SU-DHL-6 (cell line): ENCODE data around the gene LRP1B.

Experiments
- H2AFZ ChIP-seq: fragments of 200-600 bp; sonication (generic); 2 replicates; pipeline ENCODE4 v1.6.1; 2014; ENCODE audit warnings: low read depth, mild to moderate bottlenecking, moderate library complexity, mixed read lengths, antibody characterized with exemption, low read length; ENCODE audit not compliant: severe bottlenecking
- H3F3A ChIP-seq: fragments of 200-600 bp; shearing (Covaris generic); 2 replicates; pipeline ENCODE4 v1.6.0; 2016; ENCODE audit warnings: antibody characterized with exemption, mild to moderate bottlenecking; ENCODE audit not compliant: insufficient read depth
- H3K27ac ChIP-seq: fragments of 200-600 bp; sonication (generic); 2 replicates; pipeline ENCODE4 v1.5.1; 2016; ENCODE audit warnings: low read depth, mild to moderate bottlenecking, low read length, moderate library complexity, mixed read lengths
- H3K27me3 ChIP-seq: fragments of 200-600 bp; sonication (generic), shearing (Covaris generic); 2 replicates; pipeline ENCODE4 v1.6.0; 2014; ENCODE audit warnings: mild to moderate bottlenecking, low read length
- H3K36me3 ChIP-seq: fragments of 200-600 bp; sonication (generic); 2 replicates; pipeline ENCODE4 v1.6.1; 2014; ENCODE audit warnings: mild to moderate bottlenecking, low read length, mixed read lengths
- H3K4me2 ChIP-seq: fragments of 300-600, 200-600 bp; shearing (Covaris generic), sonication (generic); 2 replicates; pipeline ENCODE4 v1.6.0; 2014; ENCODE audit warnings: low read length, low read depth, mild to moderate bottlenecking; ENCODE audit not compliant: poor library complexity, severe bottlenecking
- H3K4me3 ChIP-seq: fragments of 200-600 bp; sonication (generic); 2 replicates; pipeline ENCODE4 v1.5.1; 2014; ENCODE audit warnings: antibody characterized with exemption, low read length, mild to moderate bottlenecking, mixed read lengths; ENCODE audit not compliant: insufficient read depth, poor library complexity, severe bottlenecking
- H3K79me2 ChIP-seq: fragments of 200-600 bp; sonication (generic); 2 replicates; pipeline ENCODE4 v1.6.1; 2014; ENCODE audit warnings: mild to moderate bottlenecking, low read length, moderate library complexity; ENCODE audit not compliant: insufficient read depth
- H3K9ac ChIP-seq: fragments of 200-600 bp; sonication (generic); 2 replicates; pipeline ENCODE4 v1.7.0; 2014; ENCODE audit warnings: mild to moderate bottlenecking, low read length
- H3K9me2 ChIP-seq: fragments of 200-600 bp; sonication (generic); replicated peaks from 2 replicates; pipeline ENCODE4 v1.6.1; 2014; ENCODE audit warnings: low read length; ENCODE audit not compliant: insufficient read depth
- H3K9me3 ChIP-seq: fragments of 200-600 bp; sonication (generic); 2 replicates; pipeline ENCODE4 v1.6.1; 2014; ENCODE audit warnings: low read length, mixed read lengths; ENCODE audit not compliant: insufficient read depth
- H4K20me1 ChIP-seq: fragments of 200-600 bp; sonication (generic); 2 replicates; pipeline ENCODE4 v1.6.1; 2014; ENCODE audit warnings: low read depth, mild to moderate bottlenecking, antibody characterized with exemption, low read length, moderate library complexity, mixed read lengths
- EZH2phosphoT487 ChIP-seq: fragments of 200-600 bp; sonication (generic), shearing (Covaris generic); conservative IDR thresholded peaks from 2 replicates; pipeline ENCODE4 v1.6.1; 2018; ENCODE audit warnings: mild to moderate bottlenecking, antibody characterized with exemption, low read length, moderate library complexity, mixed read lengths
- TF ChIP-seq, protein P1 (sequence below): fragments of 200-600 bp; sonication (generic); IDR thresholded peaks from one replicate; pipeline ENCODE4 v1.5.1; 2017; ENCODE audit warnings: antibody characterized with exemption, mild to moderate bottlenecking, low read length, moderate library complexity; ENCODE audit not compliant: insufficient read depth, poor library complexity, severe bottlenecking

Gene LRP1B

DNA sequence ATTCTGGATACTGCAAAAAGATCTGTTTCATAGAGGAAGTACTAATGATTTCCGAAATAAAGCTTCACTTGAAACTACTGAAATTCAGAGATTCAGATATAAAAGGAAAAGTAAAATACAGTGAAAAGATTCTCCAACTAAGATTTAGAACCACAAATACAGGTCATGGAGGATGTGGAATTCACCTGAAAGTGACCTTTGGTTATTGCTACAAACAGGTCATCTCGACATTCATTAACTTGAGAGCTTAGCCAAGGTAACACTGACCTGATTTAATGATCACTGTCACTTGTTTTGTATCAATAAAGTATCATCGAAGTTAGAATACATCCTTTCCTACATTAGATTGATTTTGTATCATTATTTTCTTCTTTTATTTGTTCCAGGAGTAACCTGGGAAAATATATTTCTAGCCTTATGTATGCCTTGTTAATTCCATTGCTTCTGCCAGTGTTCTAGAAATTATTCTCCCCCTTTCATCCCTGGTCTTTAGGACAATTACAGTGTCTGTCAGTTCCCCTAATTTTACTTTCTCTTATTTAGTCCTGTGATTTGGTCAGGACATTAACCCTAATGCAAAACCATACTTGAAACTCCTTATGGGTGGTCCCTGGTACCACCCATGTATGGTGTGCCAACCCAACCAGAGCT is 420.1 kb downstream of the LRP1B start:
- no peak overlapping the region for H2AFZ ChIP-seq
- H3K79me2 ChIP-seq: no peaks in the 10 kb centered on the region
- no peaks in the 10 kb centered on the region for H3K9me3 ChIP-seq
- no peaks in the 10 kb centered on the region for H3K9me2 ChIP-seq
- no peaks in the 10 kb centered on the region for H4K20me1 ChIP-seq
- H3F3A ChIP-seq: no peaks in the 10 kb centered on the region
- H3K4me3 ChIP-seq: no peak overlapping the region
- H3K36me3 ChIP-seq: no peaks in the 10 kb centered on the region
- H3K4me2 ChIP-seq: no peak overlapping the region
- TF ChIP-seq, protein P1, sequence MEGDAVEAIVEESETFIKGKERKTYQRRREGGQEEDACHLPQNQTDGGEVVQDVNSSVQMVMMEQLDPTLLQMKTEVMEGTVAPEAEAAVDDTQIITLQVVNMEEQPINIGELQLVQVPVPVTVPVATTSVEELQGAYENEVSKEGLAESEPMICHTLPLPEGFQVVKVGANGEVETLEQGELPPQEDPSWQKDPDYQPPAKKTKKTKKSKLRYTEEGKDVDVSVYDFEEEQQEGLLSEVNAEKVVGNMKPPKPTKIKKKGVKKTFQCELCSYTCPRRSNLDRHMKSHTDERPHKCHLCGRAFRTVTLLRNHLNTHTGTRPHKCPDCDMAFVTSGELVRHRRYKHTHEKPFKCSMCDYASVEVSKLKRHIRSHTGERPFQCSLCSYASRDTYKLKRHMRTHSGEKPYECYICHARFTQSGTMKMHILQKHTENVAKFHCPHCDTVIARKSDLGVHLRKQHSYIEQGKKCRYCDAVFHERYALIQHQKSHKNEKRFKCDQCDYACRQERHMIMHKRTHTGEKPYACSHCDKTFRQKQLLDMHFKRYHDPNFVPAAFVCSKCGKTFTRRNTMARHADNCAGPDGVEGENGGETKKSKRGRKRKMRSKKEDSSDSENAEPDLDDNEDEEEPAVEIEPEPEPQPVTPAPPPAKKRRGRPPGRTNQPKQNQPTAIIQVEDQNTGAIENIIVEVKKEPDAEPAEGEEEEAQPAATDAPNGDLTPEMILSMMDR: no peak
- no peak for TF ChIP-seq EZH2phosphoT487
- no peak overlapping the region for H3K27ac ChIP-seq
- H3K9ac ChIP-seq: no peak overlapping the region
- no peaks in the 10 kb centered on the region for H3K27me3 ChIP-seq

DNA sequence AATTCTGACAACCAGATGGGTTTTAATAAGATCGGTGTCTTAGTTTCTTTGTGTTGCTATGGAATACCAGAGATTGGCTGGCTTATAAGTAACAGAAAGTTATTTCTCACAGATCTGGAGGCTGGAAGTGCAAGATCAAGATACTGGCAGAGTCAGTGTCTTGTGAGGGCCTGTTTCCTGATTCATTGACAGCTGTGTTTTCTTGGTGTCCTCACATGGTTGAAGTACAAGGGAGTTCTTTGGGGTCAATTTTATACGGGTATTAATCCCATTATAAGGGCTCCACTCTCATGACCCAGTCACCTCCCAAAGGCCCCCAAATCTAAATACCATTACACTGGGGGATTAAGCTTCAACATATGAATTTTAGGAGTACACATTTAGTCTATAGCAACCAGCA is 421.1 kb downstream of the LRP1B start:
- H3K27ac ChIP-seq: no peak overlapping the region
- no peak overlapping the region for H3K4me3 ChIP-seq
- TF ChIP-seq EZH2phosphoT487: no peak
- TF ChIP-seq, protein P1: no peak
- H4K20me1 ChIP-seq: no peaks in the 10 kb centered on the region
- H3K4me2 ChIP-seq: no peak overlapping the region
- H3K79me2 ChIP-seq: no peaks in the 10 kb centered on the region
- no peaks in the 10 kb centered on the region for H3F3A ChIP-seq
- H2AFZ ChIP-seq: no peak overlapping the region
- H3K9me2 ChIP-seq: no peaks in the 10 kb centered on the region
- no peaks in the 10 kb centered on the region for H3K27me3 ChIP-seq
- no peaks in the 10 kb centered on the region for H3K9me3 ChIP-seq
- H3K36me3 ChIP-seq: no peaks in the 10 kb centered on the region
- no peak overlapping the region for H3K9ac ChIP-seq

DNA sequence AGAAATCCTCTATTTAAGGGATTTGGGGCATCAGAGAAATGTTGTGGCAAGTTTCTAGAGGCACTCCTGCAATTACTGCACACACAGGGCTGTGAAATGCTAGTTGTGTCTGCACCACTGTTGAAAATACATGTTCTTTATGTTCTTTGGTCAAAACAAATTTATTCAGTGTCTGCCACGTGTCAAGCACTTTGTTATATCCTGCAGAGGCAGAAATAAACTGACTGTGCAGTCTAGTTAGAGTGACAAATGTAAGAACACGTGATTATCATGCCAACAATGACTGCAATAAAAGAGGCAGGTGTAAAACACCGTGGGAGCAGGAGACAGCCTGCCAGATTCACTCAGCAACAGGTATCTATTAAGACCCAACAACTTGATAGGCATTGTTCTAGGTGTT is 423.3 kb downstream of the LRP1B start:
- Histone ChIP-seq H3K27me3 (no peaks in the 10 kb centered on the region), H3K79me2 (no peaks in the 10 kb centered on the region), H3K9ac (no peak overlapping the region), H3K4me2 (no peak overlapping the region), H2AFZ (no peak overlapping the region), H3K36me3 (no peaks in the 10 kb centered on the region), H3K9me2 (no peaks in the 10 kb centered on the region), H3F3A (no peaks in the 10 kb centered on the region), H3K9me3 (no peaks in the 10 kb centered on the region), H3K4me3 (no peak overlapping the region), H4K20me1 (no peaks in the 10 kb centered on the region), H3K27ac (no peak overlapping the region)
- TF ChIP-seq, protein P1: no peak
- TF ChIP-seq EZH2phosphoT487: no peak
